ENCODE results near the gene SH3BP4.

The SH3BP4 gene

DNA sequence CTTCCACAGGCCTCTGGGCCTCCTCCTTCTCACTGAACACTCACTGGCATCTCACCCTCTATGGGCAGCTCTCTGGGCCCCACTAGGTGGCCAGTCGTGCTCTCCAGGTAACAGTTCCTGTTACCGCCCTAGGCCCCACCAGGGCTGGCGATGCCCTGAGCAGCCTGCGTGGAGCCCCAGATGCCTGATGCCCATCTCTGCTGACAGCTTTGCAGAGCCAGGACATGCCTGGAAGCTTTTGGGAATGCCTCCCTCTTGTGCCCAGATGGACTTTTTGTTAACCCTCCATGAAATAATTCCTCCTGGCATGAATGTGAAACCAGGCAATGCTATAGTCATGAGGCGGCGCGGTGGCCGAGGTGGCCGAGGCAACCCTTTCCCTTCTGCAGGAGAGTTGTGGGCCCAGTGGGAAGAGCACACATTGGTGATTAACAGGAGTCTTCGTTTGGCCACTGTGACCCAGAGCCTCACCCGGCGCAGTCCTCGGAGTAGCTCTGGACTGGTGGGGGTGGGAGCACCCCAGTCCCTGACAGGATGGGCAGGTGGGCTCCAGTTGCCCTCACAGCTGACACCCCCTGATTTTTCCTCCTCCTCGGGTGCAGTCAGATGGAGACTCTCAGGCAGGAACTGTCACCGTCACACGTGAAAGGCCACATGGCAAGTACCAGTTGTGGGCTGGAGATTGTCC, 80.0 kb downstream of the SH3BP4 start:
- no peaks in the 10 kb centered on the region for H3K4me1 Mint-ChIP-seq
- H3K27ac Mint-ChIP-seq, result no peak overlapping the region
- H3K9me3 Mint-ChIP-seq, result no peaks in the 10 kb centered on the region
- no peaks in the 10 kb centered on the region for H3K27me3 Mint-ChIP-seq
- CTCF ChIA-PET, result no interaction called here
- DNase-seq, result no peak
- H3K36me3 Mint-ChIP-seq, result no peaks in the 10 kb centered on the region
- no peak overlapping the region for H3K4me3 Mint-ChIP-seq

DNA sequence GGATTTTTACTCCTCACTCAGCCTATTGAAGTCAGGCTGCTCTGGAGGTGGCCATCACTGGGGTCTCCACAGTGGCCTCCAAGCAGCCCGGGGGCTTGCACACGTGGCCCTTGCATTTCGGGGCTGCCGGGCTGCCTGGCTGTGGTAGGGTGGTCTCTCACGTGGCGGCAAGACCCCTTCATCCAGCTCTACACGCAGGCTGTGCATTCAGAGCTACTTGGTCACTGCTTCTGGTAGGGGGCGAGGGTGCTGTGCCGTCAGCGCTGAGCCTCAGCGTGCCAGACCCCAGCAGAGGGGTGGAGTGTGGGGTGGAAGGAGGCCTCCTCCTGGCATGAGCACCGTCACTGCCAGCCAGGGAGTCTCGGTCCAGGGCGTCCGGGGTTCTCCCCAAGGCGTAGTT, 80.6 kb downstream of the SH3BP4 start:
- DNase-seq, result no peak
- Mint-ChIP-seq H3K9me3 (no peaks in the 10 kb centered on the region), H3K4me1 (no peaks in the 10 kb centered on the region), H3K27me3 (no peaks in the 10 kb centered on the region), H3K27ac (no peak overlapping the region), H3K36me3 (no peaks in the 10 kb centered on the region), H3K4me3 (no peak overlapping the region)
- CTCF ChIA-PET, result no interaction called here

DNA sequence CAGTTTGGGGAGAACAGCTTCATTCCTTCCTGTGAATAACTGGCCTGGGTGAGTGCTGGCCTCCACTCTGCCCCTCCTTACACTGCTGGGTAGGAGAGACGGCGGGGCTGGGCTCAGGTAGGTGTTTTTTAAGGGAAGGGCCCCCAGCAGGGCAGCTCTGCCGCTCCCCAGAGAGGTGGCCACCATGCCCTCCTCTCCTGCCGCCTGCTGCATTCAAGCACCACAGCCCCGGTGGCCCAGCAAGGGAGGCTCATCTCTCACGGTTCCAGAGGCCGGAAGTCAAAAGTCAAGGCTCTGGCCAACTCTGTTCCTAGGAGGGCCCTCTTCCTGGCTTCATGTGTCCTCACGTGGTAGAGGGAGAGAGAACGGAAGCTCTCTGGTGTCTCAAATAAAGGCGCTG, 81.1 kb downstream of the SH3BP4 start:
- CTCF ChIA-PET, result no interaction called here
- no peaks in the 10 kb centered on the region for H3K27me3 Mint-ChIP-seq
- no peaks in the 10 kb centered on the region for H3K9me3 Mint-ChIP-seq
- no peaks in the 10 kb centered on the region for H3K36me3 Mint-ChIP-seq
- no peak overlapping the region for H3K4me3 Mint-ChIP-seq
- H3K4me1 Mint-ChIP-seq, result no peaks in the 10 kb centered on the region
- H3K27ac Mint-ChIP-seq, result no peak overlapping the region
- DNase-seq, result no peak

- DNase-seq, result peak; percentile 4
- H3K27me3 Mint-ChIP-seq, result no peaks in the 10 kb centered on the region
- no peaks in the 10 kb centered on the region for H3K36me3 Mint-ChIP-seq
- H3K4me1 Mint-ChIP-seq, result no peaks in the 10 kb centered on the region
- CTCF ChIA-PET, result no interaction called here
- H3K27ac Mint-ChIP-seq, result no peak overlapping the region
- no peaks in the 10 kb centered on the region for H3K9me3 Mint-ChIP-seq
- no peak overlapping the region for H3K4me3 Mint-ChIP-seq
Measured at GRCh38 chr2:235034265-235035118, 82.7 kb downstream of the SH3BP4 start.

DNA sequence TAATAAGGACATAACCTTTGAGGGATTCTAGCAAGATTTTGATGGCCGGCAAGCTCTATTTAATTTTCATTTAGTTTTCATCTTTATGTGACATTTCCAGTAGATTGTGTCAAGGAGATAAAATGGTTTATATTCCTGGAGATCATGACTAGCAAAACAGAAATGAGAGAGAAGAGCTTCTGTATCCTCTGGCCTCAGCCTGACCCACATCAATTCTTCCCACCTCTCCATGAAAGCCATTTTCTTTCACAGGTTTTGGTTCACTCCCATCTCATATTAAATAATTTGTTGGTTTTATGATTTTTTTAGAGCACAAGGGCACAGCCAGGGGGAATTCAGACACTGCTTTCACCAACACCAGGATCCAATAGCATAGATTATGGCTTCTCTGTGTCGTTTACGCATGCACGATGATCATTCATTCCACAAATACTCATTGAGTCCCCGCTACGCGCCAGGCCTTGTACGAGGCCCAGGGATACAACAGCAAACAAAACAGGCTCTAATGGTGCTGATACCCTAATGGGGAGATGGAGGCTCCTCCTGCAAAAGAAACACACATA, 85.9 kb downstream of the SH3BP4 start:
- CTCF ChIA-PET, result no interaction called here
- Mint-ChIP-seq H3K4me1 (no peaks in the 10 kb centered on the region), H3K27me3 (no peaks in the 10 kb centered on the region), H3K4me3 (no peak overlapping the region), H3K36me3 (no peaks in the 10 kb centered on the region), H3K27ac (no peak overlapping the region), H3K9me3 (no peaks in the 10 kb centered on the region)
- DNase-seq, result no peak

- H3K36me3 Mint-ChIP-seq, result no peaks in the 10 kb centered on the region
- H3K27me3 Mint-ChIP-seq, result peaks cover 20% of the 10 kb centered on the region
- H3K4me1 Mint-ChIP-seq, result peaks cover 23% of the 10 kb centered on the region
- DNase-seq, result peak; percentile 18
- H3K27ac Mint-ChIP-seq, result no peak overlapping the region
- no peaks in the 10 kb centered on the region for H3K9me3 Mint-ChIP-seq
- CTCF ChIA-PET, result interaction anchor here (1.1 kb wide), 1 partner anchor 12 kb away, joined by 3 read pairs; no protein-coding TSS in a partner anchor
- H3K4me3 Mint-ChIP-seq, result no peak overlapping the region
Measured at GRCh38 chr2:235041221-235041917, 89.6 kb downstream of the SH3BP4 start.

- no peak for DNase-seq
- no peak overlapping the region for H3K27ac Mint-ChIP-seq
- H3K9me3 Mint-ChIP-seq, result no peaks in the 10 kb centered on the region
- H3K36me3 Mint-ChIP-seq, result no peaks in the 10 kb centered on the region
- no peak overlapping the region for H3K4me3 Mint-ChIP-seq
- peaks cover 25% of the 10 kb centered on the region for H3K4me1 Mint-ChIP-seq
- CTCF ChIA-PET, result interaction anchor here (1.1 kb wide), 1 partner anchor 12 kb away, joined by 3 read pairs; no protein-coding TSS in a partner anchor
- H3K27me3 Mint-ChIP-seq, result peaks cover 25% of the 10 kb centered on the region
Measured at GRCh38 chr2:235041918-235042575, 90.2 kb downstream of the SH3BP4 start.

- CTCF ChIA-PET, result no interaction called here
- peaks cover 25% of the 10 kb centered on the region for H3K4me1 Mint-ChIP-seq
- no peak overlapping the region for H3K4me3 Mint-ChIP-seq
- no peak for DNase-seq
- no peaks in the 10 kb centered on the region for H3K36me3 Mint-ChIP-seq
- no peak overlapping the region for H3K27ac Mint-ChIP-seq
- no peaks in the 10 kb centered on the region for H3K9me3 Mint-ChIP-seq
- H3K27me3 Mint-ChIP-seq, result peaks cover 30% of the 10 kb centered on the region
Measured at GRCh38 chr2:235042576-235043515, 91.0 kb downstream of the SH3BP4 start.

DNA sequence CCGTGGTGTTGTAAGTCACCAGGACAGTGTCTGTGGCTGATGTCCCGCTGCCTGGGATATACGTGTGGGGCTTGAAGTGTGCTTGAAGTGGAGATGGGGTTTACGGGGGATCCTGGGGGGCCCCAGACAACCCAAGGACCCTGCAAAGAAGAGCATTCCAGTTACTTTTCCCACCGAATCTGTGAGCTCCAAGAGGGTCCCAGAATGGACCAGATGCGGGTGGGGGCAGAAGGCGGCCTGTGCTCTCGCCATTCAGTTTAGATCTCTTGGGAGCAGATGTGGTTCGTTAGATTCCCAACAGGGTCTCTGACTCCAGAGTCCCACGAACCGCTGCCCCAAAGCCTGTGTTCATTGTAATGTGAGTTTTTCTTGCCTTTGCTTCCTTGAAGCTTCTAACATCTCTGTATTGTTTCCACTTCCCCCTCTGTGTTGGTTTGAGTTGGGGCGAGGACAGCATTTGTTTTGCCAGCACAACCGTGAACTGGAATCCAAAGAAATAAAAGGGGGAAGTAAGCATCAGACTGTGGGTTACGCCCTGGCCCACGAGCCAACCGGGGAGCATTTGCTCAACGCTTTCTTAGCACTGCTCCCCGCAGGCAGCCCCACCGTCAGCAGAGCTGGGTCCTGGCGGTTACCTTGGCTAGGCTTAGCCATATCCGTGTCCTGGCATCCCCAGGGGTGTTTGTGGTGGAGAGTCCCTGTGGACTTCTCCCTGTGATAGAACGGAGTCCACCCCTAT, 92.1 kb downstream of the SH3BP4 start:
- CTCF ChIA-PET, result no interaction called here
- Mint-ChIP-seq H3K27ac (no peak overlapping the region), H3K36me3 (no peaks in the 10 kb centered on the region), H3K9me3 (no peaks in the 10 kb centered on the region), H3K4me1 (peaks cover 25% of the 10 kb centered on the region), H3K27me3 (peaks cover 34% of the 10 kb centered on the region), H3K4me3 (no peak overlapping the region)
- no peak for DNase-seq

DNA sequence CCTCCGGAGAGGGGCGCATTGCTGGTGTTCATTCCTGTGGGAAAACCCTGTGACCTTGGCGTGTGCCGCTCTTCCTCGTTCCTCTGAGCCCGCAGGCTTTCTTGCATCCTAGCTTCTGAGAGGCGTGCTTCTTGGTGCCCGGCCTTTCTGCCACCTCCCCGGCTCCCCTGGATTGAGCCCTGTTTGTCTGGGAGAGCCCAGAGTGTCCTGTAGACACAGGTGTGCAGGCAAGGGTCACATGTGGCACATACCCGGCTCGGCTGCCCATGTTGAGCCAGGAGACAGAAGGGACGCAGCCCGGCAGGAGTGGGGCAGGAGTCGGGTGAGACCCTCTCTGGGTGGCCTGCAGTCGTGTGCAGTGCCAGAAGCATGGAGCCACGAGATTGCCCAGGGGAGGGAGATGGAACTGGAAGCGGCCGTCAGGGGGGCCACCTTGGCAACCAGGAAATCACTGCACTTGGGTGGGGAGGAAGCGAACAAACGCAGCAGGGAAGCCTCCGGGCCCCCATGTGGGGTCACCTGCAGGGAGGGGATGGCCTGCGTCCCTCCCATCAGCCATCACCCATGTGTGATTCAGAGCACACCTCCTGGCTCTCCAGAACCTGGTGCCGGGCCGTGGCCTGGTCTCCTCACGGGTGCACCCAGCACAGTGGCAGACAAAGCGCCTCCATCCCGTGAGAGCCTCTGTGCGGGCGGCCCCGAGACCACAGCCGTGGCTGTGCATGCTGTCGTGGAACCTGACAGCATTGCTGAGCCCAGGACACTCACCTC, 92.9 kb downstream of the SH3BP4 start:
- H3K4me3 Mint-ChIP-seq, result no peak overlapping the region
- peaks cover 38% of the 10 kb centered on the region for H3K27me3 Mint-ChIP-seq
- peaks cover 25% of the 10 kb centered on the region for H3K4me1 Mint-ChIP-seq
- H3K27ac Mint-ChIP-seq, result peak overlapping the region; percentile 49
- no peaks in the 10 kb centered on the region for H3K36me3 Mint-ChIP-seq
- no peaks in the 10 kb centered on the region for H3K9me3 Mint-ChIP-seq
- CTCF ChIA-PET, result no interaction called here
- DNase-seq, result peak; percentile 25

DNA sequence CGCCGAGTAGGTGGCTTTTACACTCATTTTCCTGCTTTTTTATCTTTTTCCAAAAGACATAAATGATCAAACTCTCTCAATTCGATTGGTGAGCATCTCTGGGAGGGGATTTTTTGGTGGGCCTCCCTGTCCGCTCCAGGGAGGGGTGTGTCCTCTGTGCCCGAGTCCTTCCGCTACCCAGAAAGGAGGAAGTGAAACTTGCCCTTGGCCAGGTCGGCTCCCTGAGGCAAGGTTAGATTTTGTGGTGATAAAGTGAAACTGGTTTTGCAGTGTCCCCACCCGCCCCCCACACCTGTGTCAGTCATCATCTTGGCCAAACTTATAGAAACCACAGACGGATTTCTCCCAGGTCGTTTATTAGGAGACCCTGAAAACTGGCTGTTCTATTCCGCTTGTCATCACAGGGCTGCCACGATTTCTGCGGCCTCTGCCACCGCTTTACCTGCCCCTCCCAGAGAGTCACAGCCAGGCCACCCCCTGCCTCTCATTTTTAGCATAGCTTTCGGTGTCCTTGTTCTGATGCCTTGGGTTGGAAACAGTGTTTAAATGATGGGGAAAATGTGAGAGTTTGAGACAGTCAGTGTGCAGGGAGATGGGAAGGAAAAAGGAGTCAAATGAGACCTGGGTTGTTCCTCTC, 93.6 kb downstream of the SH3BP4 start:
- DNase-seq, result peak; percentile 38
- Mint-ChIP-seq H3K27ac (no peak overlapping the region), H3K36me3 (no peaks in the 10 kb centered on the region), H3K4me1 (peaks cover 25% of the 10 kb centered on the region), H3K4me3 (peak overlapping the region; percentile 3), H3K9me3 (no peaks in the 10 kb centered on the region), H3K27me3 (peaks cover 42% of the 10 kb centered on the region)
- CTCF ChIA-PET, result no interaction called here

- CTCF ChIA-PET, result interaction anchor here (0.5 kb wide), 1 partner anchor 163 kb away, joined by 3 read pairs; no protein-coding TSS in a partner anchor
- Mint-ChIP-seq H3K27me3 (peaks cover 42% of the 10 kb centered on the region), H3K9me3 (no peaks in the 10 kb centered on the region), H3K36me3 (no peaks in the 10 kb centered on the region), H3K4me1 (peaks cover 25% of the 10 kb centered on the region), H3K4me3 (no peak overlapping the region), H3K27ac (no peak overlapping the region)
- no peak for DNase-seq
Measured at GRCh38 chr2:235045973-235046343, 94.1 kb downstream of the SH3BP4 start.

Data from activated naive CD4-positive, alpha-beta T cell treated with anti-CD3 and anti-CD28 coated beads, Interleukin-2, amount 10 ng/mL, durations not matched to agents 7 days and 5 days (primary cell).